GM21360 (cell line): ENCODE results near the gene GOLPH3L.
A peak's percentile ranks its signal among the peaks of the same experiment; 100 is the strongest.
"Not testable (repeated sequence)": the region's sequence is repeated elsewhere in the genome, so short reads cannot be mapped to it uniquely, and the experiment has no call there.

Experiments
- ATAC-seq: cut with Tn5 transposase; IDR thresholded peaks from one replicate; pipeline ENCODE4 v1.9.1; 2021; ENCODE audit warnings: mild to moderate bottlenecking, moderate library complexity; ENCODE audit not compliant: unreplicated experiment

Gene GOLPH3L

DNA sequence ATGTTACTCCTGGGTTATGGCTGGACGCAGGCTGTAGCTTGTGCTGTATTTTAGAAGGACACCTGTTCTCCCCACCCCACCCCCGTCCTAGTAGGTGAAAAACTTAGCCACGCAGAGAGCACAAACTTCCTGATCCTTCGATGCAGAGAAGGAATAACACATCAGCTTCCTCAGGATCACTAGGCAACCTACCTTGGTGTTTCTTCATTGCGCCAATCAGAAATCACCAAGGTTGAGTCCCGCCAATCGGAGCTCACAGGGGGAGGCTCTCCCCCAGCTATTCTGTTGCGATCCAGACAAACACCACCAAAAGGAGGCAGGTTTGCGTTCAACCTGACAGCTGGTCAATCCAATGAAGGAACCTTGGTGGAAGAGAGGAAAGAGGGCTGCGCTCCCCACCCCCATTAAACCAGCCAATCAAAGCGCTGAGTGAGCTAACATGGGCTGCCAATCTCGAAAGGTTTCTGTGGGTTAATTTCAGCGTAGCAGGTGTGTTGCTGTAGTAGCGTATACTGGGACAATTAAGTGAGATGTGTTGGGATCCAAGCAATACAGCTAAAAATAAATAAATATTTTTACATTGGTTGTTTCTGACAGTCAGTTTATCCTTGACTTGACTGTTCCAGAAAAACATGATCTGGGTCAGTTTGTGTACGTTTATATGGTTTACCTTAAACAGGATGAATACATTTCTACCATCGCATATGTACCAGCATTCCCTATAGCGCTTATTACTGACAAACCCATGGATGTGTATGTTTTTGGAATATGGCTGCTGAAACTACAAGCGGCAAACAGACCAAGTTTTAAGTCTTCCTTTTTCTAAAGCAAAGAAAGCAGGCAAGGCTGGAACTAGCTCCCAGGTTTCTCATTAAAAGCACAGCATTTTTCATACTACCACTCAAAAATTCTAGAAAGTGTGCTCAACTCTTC, at the start of gene GOLPH3L:
GOLPH3L (minus strand) TSS at position 160 of the 933 bp plus-strand sequence. CDS start 2,316 bp downstream, outside the sequence.
- ATAC-seq: peak; percentile 96

DNA sequence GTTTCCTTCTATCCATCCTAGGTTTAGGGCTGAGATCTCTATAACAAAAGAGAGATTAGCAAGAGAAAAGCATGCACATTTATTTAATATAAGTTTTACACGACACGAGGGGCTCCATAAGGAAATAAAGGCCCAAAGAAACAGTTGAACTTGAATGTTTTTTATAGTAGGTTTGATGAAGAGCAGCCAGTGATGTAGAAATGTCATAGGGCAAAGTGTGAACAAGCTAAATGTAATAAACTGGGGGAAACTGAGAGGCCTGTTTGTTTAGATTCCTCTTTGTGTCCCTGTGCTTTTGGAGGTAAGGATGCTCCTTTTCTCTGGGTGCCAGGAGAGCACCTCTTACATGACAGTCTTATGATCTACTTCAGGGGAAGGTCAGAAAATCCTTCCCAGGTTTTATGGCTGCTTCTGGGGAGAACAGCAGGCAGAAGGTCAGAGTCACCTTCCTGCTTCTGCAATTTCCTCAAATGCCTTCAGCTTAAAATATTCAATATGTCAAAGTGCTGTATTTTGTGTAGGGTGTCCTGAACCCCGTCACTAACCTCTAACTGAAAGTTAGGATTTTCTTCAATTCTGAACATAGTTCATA, 33.3 kb upstream of the GOLPH3L start:
- ATAC-seq: no peak

DNA sequence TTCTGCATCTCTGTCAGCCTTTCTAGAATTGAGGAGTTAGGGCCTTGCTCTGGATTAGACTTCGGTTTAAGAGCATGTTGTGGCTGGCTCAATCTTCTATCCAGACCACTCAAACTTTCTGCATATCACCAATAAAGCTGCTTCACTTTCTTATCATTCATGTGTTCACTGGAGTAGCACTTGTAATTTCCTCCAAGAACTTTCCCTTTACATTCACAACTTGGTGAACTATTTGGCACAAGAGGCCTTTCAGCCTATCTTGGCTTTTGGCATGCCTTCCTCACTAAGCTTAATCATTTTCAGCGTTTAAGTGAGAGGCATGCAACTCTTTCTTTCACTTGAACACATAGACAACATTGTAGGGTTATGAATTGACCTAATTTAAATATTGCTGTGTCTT, 27.4 kb upstream of the GOLPH3L start:
- no peak for ATAC-seq

GRCh38 chr1:150720703-150721102, 23.7 kb upstream of the GOLPH3L start, which contains the start of gene HORMAD1:
TSS of gene HORMAD1 (minus strand) at chr1:150720895. CDS start at chr1:150719505, 1,390 bp downstream.
- no peak for ATAC-seq

GRCh38 chr1:150720098-150720497, 23.1 kb upstream of the GOLPH3L start:
- ATAC-seq: no peak

GRCh38 chr1:150718225-150718891, 21.4 kb upstream of the GOLPH3L start:
- ATAC-seq: no peak

DNA sequence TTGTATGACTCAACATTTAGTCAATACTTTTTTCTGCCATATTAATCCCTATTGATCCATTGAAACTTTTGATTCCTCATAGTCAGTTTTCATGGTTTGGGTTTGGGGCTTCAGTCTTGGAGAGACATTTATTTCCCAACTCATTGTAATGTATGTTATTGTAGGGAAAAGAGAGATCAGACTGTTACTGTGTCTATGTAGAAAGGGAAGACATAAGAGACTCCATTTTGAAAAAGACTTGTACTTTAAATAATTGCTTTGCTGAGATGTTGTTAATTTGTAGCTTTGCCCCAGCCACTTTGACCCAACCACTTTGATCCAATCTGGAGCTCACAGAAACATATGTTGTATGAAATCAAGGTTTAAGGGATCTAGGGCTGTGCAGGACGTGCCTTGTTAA, 12.1 kb upstream of the GOLPH3L start:
- ATAC-seq: not testable (repeated sequence)

DNA sequence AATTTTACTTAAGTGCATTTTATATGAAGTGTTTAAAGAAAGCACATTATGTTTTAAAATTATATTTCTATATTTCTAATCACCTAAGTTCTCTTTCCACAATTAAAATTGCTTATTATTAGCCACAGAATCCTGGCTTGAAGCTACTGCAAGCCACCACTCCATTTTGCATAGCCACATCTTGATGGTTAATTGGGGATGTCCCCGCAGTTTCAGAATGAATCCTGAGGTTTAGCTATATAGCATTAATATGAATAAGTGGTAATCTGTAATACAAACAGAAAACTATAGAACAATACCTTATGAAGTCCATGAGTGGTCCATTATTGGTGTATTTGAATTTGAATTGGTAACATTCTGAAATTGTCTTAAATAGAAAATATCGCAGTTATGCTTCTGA, 11.6 kb upstream of the GOLPH3L start:
- no peak for ATAC-seq

DNA sequence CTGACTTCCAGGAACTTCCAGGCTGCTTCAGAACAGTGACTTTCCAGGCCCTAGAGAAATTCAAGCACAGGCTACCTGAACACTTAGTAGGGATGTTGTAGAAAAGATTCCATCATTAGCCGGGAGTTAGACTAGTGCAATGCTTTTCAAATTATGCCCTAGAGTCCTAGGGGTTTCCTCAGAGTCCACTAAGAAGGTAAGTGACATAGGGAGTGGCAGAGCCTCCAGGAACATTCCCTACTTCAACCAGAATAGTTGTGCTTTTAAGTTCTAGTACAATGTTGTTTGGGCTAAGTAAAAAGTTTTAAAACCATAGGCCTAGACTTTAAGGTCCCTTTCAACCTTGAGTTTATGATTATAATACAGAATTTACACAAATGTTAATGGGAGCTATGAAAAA, 9.1 kb upstream of the GOLPH3L start:
- no peak for ATAC-seq

DNA sequence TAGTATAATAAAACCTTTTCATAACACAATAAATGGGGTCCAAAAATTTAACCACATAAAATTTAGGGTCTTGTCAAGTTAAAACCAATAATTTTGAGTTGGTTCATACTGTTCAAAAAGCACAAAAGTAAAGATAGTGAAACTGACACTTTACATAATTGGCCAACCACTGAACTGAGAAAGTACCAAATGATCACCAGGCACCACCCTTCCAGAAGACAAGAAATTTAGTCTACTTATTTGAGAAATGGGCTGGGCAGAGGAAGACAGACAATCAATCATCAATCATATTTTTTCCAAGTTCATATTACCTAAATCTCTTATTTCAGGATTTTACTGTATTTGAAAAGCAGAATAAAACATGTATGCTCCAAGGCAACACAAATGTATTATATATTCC, 6.5 kb upstream of the GOLPH3L start:
- no peak for ATAC-seq

GRCh38 chr1:150696590-150696989, 364 bp downstream of the GOLPH3L start:
- ATAC-seq: no peak

DNA sequence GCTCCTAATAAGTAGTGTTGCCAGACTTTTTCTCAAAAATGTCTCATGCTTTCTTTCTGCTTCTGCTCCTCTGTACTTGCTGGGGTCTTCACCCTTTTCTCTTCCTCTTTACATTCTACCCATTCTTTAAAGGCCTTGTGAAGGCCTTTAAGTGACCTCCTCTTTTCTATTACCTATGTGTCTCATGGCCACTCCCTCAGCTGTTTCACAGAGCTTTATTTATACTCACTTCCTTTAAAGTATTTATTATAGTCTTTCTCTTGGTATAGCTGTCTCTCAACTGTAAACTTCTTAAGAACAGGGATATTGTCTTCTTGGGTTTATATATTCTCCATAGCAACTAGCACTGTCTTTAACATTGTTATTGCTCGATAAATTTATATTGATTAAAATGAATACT, 792 bp downstream of the GOLPH3L start:
- ATAC-seq: no peak

DNA sequence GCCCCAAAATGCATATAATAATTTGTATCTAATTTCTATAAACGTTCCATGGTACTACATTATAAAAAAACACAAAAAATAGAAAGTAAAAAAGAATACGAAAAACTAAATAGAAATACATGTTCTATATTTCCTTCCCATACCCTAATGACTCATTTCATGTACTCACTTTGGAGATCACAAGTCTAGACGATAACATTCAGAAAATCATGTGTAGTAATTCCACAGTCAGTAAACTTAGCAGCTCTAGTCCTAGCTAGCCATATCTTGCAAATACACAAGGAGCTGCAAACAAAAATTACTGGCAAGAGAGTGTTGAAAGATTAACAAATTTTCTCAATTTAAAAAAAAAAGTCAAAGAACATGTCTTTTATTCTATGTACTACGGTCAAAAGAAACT, 1.4 kb downstream of the GOLPH3L start:
- no peak for ATAC-seq

GRCh38 chr1:150692720-150693119, 4.2 kb downstream of the GOLPH3L start:
- ATAC-seq: no peak

DNA sequence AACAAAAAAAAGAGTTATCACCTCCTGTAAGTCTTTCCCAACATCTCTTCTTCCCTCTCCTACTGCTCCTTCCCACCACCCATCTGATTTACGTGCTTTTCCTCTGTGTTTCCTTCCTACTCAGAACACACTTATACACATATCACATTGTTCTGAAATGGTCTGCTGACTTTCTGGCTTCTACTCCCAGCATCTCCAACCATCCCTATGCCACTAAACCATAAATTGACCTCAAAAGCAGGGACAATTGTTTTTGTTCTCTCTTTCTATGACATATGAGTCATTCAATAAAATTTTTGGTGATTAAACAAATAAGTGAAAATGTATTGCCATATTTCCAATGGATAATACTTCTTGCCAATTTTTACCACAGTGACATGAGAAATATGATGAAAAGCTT, 8.2 kb downstream of the GOLPH3L start:
- no peak for ATAC-seq

DNA sequence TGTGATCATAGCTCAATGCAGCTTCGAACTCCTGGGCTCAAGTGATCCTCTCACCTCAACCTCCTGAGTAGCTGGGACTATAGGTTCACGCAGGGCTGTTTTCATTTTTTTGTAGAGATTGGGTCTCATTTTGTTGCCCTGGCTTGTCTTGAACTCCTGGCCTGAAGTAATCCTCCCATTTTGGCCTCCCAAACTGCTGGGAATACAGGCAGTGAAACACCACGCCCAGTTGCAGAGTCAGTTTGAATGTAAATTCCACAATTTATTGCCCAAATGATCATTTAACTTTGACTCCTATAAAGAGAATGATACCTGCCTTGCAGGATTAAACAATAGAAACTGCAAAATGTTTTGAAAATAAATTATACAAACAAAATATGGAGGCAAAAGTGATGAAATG, 10.7 kb downstream of the GOLPH3L start:
- ATAC-seq: no peak

GRCh38 chr1:150683914-150684313, 13.0 kb downstream of the GOLPH3L start:
- no peak for ATAC-seq

DNA sequence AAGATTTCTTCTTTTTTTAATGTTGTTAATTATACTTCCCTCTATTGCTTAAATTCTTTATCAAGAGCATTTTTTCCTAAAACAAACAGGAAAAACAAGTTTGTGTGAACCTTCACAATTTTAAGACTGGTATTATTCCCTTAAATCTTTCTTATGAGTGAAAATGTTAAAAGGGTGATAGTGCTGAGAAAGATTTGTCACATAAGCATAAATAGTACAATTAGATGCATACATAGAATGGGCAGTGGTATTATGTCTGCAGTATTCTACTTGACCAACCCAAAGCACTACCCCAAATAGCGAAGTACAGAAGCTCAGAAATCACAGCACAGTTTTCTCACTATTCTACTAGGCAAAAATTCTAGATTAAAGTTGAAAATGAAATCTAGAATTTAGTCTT, 18.0 kb downstream of the GOLPH3L start:
- no peak for ATAC-seq

DNA sequence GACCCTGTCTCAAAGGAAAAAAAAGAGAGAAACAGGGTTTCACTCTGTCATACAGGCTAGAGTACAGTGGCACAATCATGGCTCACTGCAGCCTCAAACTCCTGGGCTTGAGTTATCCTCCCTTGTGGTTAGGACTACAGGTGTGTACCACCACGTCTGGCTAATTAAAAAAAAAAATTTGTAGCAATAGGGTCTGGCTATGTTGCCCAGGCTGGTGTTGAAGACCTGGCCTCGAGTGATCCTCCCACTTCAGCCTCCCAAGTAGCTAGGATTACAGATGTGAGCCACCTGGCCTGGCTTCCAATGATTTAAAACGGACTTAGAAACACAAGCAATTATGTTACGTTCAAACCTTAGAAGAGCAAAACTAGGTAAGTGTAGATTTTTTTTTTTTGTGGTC, 22.1 kb downstream of the GOLPH3L start:
- no peak for ATAC-seq

- no peak for ATAC-seq
Measured at GRCh38 chr1:150663321-150663720, 33.6 kb downstream of the GOLPH3L start.

DNA sequence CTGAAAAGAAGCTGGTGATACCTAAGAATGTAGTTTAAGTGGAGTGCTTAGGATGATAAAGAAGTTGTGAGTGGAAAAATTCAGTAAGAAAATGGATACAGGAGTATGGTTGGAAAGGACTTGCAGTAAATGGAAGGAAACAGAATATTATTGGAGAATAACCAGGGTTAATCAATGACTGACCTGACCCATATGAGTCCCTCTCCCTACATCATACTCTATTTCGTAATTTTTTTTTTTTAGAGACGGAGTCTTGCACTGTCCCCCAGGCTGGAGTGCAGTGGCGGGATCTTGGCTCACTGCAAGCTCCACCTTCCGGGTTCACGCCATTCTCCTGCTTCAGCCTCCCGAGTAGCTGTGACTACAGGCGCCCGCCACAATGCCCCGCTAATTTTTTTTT, 34.1 kb downstream of the GOLPH3L start:
- ATAC-seq: no peak

DNA sequence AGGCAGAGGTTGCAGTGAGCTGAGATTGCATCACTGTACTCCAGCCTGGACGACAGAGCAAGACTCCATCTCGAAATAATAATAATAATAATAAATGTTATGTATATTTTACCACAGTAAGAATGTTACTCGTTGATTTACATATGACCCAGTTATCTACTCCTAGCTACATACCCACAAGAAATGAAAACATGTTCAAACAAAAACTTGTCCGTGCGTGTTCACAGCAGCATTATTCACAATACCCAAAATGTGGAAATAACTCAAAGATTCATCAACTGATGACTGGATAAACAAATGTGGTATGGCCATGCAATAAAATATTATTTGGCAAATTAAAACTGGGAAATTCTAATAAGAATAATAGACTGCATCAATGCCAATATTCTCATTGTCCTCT, 35.8 kb downstream of the GOLPH3L start:
- no peak for ATAC-seq
